ENCODE results near the gene GREB1. TPM values are rescaled to one million over a fixed set of nuclear protein-coding genes. Genes with fewer than 3 reads are reported as not detected.
A peak's percentile ranks its signal among the peaks of the same experiment; 100 is the strongest.

The GREB1 gene
- total and polyA plus RNA-seq, 2 of the 13 experiments (the other 11 are each of a cell fraction or from before 2014, with no cell fraction given), result 31.3 to 61.2 TPM

- TF ChIP-seq BHLHE40 (IDR thresholded peaks at IDR 0.05; ENCODE audit: low read length) (no peak), HES4 (CRISPR knock-in tag; IDR thresholded peaks at IDR 0.05; ENCODE audit: borderline replicate concordance) (no peak), ZNF460 (CRISPR knock-in tag; IDR thresholded peaks at IDR 0.05; ENCODE audit: borderline replicate concordance) (no peak), ZNF276 (CRISPR knock-in tag; IDR thresholded peaks at IDR 0.05; ENCODE audit: low read depth) (no peak), ZNF484 (CRISPR knock-in tag; IDR thresholded peaks at IDR 0.05; ENCODE audit: borderline replicate concordance, low read depth) (no peak), ZNF335 (CRISPR knock-in tag; IDR thresholded peaks at IDR 0.05) (no peak), POGK (CRISPR knock-in tag; conservative IDR thresholded peaks at IDR 0.05) (no peak), EP300 (IDR thresholded peaks at IDR 0.05; ENCODE audit: low read depth in 2 of 2, low read length in 2 of 2) (peak in 1 of 2 experiments; percentile 59; a peak in 2 of 4 replicates), EP300 (CRISPR knock-in tag; IDR thresholded peaks at IDR 0.05; ENCODE audit: borderline replicate concordance) (no peak), TRIM24 (CRISPR knock-in tag; IDR thresholded peaks at IDR 0.05) (no peak), SMARCC2 (IDR thresholded peaks at IDR 0.05) (no peak), MATR3 (CRISPR knock-in tag; IDR thresholded peaks at IDR 0.05) (no peak), ZNF34 (CRISPR knock-in tag; IDR thresholded peaks at IDR 0.05; ENCODE audit: borderline replicate concordance) (no peak), ZNF557 (CRISPR knock-in tag; IDR thresholded peaks at IDR 0.05) (no peak), GATAD1 (CRISPR knock-in tag; IDR thresholded peaks at IDR 0.05) (no peak), ZUFSP (CRISPR knock-in tag; IDR thresholded peaks at IDR 0.05; ENCODE audit: borderline replicate concordance) (no peak), ZNF33B (CRISPR knock-in tag; IDR thresholded peaks at IDR 0.05) (no peak), AKAP8 (CRISPR knock-in tag; IDR thresholded peaks at IDR 0.05) (0 out of 2 replicates have a peak, but pooled peaks have one; percentile 47), KMT2A (CRISPR knock-in tag; IDR thresholded peaks at IDR 0.05) (no peak), NR2C2 (CRISPR knock-in tag; IDR thresholded peaks at IDR 0.05; ENCODE audit: borderline replicate concordance) (no peak), RARG (CRISPR knock-in tag; IDR thresholded peaks at IDR 0.05; ENCODE audit: low read depth) (no peak), MTF2 (CRISPR knock-in tag; IDR thresholded peaks at IDR 0.05; ENCODE audit: borderline replicate concordance) (no peak), ZNF44 (CRISPR knock-in tag; IDR thresholded peaks at IDR 0.05) (peak; percentile 3; the same call in 1 of the 2 replicates), E2F1 (CRISPR knock-in tag; IDR thresholded peaks at IDR 0.05) (no peak)
Measured at GRCh38 chr2:11550302-11550701, 16.5 kb downstream of the GREB1 start (continued).

Measured in HepG2 (cell line).